Bronchus fibroblast of lung (primary cell): Measurements from ENCODE around the gene KRT32. TPM values are rescaled to one million over a fixed set of nuclear protein-coding genes. Genes with fewer than 3 reads are reported as not detected.

Experiments used
- total RNA-seq: library from RNA; depleted of rRNA; stranded (reverse); fragments of >200 nt; gene quantifications from 2 replicates; pipeline ENCODE4 v1.2.3, GENCODE V29; 2015

Gene KRT32
- not detected in 2 replicates for total RNA-seq

DNA sequence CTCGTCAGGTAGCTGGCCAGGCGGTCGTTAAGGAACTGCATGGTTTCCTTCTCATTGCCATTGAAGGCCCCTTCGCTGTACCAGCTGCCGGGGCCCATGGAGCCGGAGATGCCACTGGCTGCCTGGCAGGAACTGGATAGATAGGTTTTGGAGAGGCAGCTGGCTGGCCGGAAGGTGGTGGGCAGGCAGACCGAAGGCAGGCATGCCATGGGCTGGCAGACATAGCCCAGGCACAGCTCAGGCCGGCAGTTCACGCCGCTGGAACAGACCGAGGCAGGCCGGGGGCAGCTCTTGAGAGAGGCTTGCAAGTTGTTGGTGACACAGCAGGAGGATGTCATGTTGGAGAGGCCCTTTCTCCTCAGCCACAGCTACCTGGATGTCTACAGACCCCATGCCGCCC is at the start of gene KRT32:
TSS of gene KRT32 (minus strand) at position 399 of the 400 bp plus-strand sequence. CDS start at position 338, 61 bp downstream.

DNA sequence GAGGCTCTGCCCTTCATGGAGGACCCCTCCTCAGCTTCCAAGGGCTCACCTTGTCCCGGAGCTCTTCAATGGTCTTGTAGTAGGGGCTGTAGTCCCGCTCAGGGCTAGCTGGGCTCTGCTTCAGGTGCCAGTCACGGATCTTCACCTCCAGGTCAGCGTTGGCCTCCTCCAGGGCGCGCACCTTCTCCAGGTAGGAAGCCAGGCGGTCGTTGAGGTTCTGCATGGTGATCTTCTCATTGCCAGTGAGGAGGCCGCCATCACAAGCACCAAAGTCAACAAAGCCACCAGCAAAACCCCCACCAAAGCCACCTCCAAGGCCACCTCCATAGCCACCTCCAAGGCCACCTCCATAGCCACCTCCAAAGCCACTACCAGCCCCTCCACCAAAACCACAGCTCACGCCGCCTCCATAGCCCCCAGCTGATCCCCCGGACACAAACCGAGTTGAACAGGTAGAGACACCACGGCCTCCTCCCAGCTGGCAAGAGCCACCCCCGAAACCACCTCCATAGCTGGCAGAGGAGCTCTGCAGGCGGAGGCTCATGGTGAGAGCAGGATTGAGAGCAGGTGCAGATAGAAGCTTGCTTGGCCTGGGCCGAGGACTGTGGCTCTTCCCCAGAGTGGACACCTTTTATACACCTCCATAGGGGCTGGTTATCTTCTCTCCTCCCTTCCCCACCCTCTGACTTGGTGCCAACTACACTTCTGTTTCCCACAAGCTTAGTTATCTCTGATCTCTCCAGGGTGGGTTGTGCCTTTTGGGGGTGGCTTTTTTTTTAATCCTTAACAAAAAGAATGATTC is 38.0 kb upstream of the KRT32 start, which contains the start of gene KRT13:
TSS of gene KRT13 (minus strand) at position 606 of the 802 bp plus-strand sequence. CDS start at position 544, 62 bp downstream.

DNA sequence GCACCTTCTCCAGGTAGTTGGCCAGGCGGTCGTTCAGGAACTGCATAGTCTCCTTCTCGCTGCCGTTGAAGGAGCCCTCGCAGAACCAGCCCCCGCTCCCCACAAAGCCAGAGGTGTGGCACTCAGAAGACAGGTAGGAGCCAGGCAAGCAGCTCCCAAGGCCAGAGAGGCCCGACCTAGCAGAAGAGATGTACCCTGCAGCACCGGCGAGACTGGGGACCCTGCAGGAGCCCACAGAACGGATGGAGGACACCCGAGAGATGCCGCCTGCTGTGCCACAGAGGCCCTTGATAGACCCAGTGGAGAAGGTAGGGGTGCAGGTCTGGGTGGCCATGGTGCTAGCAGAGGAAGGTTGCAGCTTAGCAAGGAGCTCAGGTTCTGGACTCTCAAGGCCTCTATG is 22.3 kb upstream of the KRT32 start, which contains the start of gene KRT36:
TSS of gene KRT36 (minus strand) at position 380 of the 400 bp plus-strand sequence. CDS start at position 334, 46 bp downstream.

DNA sequence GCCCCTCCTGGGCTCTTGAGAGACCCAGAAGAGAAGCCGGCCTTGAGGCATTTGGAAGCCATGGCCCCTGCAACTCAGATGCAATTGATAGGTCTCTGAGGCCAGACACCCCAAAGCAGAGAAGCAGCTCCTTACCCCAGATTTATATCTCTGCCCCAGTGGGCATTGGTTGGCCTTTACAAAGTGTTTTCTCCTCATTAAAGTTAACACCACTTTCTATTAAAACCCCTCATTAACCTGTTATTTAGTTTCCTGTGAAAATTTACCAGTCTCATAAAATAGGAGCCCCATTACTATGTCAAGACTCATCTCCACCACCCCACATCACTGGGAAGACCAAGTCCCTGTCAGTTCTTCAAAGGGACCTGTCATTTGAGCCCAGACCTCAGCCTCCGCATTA is 13.8 kb upstream of the KRT32 start, which contains the start of gene KRT35:
TSS of gene KRT35 (minus strand) at position 116 of the 400 bp plus-strand sequence. CDS start at position 62, 54 bp downstream.

DNA sequence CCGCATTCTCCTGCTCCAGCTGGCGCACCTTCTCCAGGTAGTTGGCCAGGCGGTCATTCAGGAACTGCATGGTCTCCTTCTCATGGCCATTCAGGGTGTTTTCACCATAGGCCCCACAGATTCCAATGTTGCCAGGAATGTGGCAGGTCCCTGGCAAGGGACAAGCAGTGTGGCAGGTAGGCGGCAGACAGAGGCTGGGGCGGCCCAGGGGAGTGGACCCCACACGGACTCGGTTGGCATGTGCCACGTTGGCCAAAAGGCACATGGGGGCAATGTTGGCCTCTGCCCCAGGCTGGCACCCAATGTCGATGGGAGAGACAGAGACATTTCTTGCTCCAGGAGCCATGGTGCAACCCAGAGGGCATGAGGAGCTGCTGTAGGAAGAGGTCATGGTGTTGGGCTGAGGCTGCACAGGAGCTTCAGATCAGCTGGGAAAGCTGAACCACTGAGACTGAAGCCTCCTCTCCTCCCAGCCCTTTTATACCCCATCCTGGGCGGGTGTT is 26.6 kb downstream of the KRT32 start, which contains the start of gene KRT38:
TSS of gene KRT38 (minus strand) at position 453 of the 503 bp plus-strand sequence. CDS start at position 391, 62 bp downstream.

DNA sequence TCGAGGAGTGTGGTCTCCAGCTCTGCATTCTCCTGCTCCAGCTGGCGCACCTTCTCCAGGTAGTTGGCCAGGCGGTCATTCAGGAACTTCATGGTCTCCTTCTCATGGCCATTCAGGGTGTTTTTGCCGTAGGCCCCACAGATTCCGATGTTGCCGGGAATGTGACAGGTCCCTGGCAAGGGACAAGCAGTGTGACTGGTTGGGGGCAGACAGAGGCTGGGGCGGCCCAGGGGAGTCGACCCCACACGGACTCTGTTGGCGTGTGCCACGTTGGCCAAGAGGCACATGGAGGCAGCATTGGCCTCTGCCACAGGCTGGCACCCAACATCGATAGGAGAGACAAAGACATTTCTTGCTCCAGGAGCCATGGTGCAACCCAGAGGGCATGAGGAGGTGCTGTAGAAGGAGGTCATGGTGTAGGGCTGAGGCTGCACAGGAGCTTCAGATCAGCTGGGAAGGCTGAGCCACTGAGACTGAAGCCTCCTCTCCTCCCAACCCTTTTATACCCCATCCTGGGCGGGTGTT is 43.0 kb downstream of the KRT32 start, which contains the start of gene KRT37:
TSS of gene KRT37 (minus strand) at position 475 of the 525 bp plus-strand sequence. CDS start at position 413, 62 bp downstream.

Other genes with a start within 250 kb of the KRT32 start
- gene KRTAP9-2, start 240.7 kb downstream of the KRT32 start, total RNA-seq: not detected in 2 replicates
- not detected in 2 replicates for gene KRTAP9-3, start 234.9 kb downstream of the KRT32 start, total RNA-seq
- gene KRTAP9-8, start 229.4 kb downstream of the KRT32 start, total RNA-seq: not detected in 2 replicates
- gene KRTAP9-4, start 217.7 kb downstream of the KRT32 start, total RNA-seq: not detected in 2 replicates
- gene KRTAP9-9, start 212.0 kb downstream of the KRT32 start, total RNA-seq: not detected in 2 replicates
- gene KRTAP9-6, start 202.0 kb downstream of the KRT32 start, total RNA-seq: not detected in 2 replicates
- not detected in 2 replicates for gene KRTAP9-7, start 191.7 kb downstream of the KRT32 start, total RNA-seq
- not detected in 2 replicates for gene KRTAP29-1, start 164.5 kb downstream of the KRT32 start, total RNA-seq
- not detected in 2 replicates for gene KRTAP16-1, start 158.1 kb downstream of the KRT32 start, total RNA-seq
- not detected in 2 replicates for gene KRTAP17-1, start 151.7 kb downstream of the KRT32 start, total RNA-seq
- not detected in 2 replicates for gene KRT33A, start 116.6 kb downstream of the KRT32 start, total RNA-seq
- gene KRT33B, start 97.6 kb downstream of the KRT32 start, total RNA-seq: not detected in 2 replicates
- gene KRT34, start 85.1 kb downstream of the KRT32 start, total RNA-seq: 0.89 and 1.0 TPM in 2 replicates
- gene KRT31, start 69.8 kb downstream of the KRT32 start, total RNA-seq: not detected in 2 replicates
- gene KRT37, start 42.8 kb downstream of the KRT32 start, total RNA-seq: not detected in 2 replicates
- gene KRT38, start 26.4 kb downstream of the KRT32 start, total RNA-seq: not detected in 2 replicates
- gene KRT35, start 13.8 kb upstream of the KRT32 start, total RNA-seq: not detected in 2 replicates
- gene KRT36, start 22.5 kb upstream of the KRT32 start, total RNA-seq: not detected in 2 replicates
- gene KRT13, start 38.2 kb upstream of the KRT32 start, total RNA-seq: not detected in 2 replicates
- 0.45 and 0.67 TPM in 2 replicates for gene KRT15, start 51.5 kb upstream of the KRT32 start, total RNA-seq
- 14.7 and 16.1 TPM in 2 replicates for gene KRT19, start 60.9 kb upstream of the KRT32 start, total RNA-seq
- not detected in 2 replicates for gene KRT9, start 104.7 kb upstream of the KRT32 start, total RNA-seq
- gene KRT14, start 119.5 kb upstream of the KRT32 start, total RNA-seq: not detected in 2 replicates
- not detected in 2 replicates for gene KRT16, start 145.4 kb upstream of the KRT32 start, total RNA-seq
- 0.89 and 3.7 TPM in 2 replicates for gene KRT17, start 157.2 kb upstream of the KRT32 start, total RNA-seq
- gene EIF1, start 221.5 kb upstream of the KRT32 start, total RNA-seq: 86.2 and 95.7 TPM in 2 replicates
- not detected in 2 replicates for gene GAST, start 244.9 kb upstream of the KRT32 start, total RNA-seq